ENCODE data around the gene NLGN1. TPM values are rescaled to one million over a fixed set of nuclear protein-coding genes. Genes with fewer than 3 reads are reported as not detected.

Gene NLGN1
- total and polyA plus RNA-seq, 2 experiments from 2014 or later = 5.3 to 10.9 TPM

DNA sequence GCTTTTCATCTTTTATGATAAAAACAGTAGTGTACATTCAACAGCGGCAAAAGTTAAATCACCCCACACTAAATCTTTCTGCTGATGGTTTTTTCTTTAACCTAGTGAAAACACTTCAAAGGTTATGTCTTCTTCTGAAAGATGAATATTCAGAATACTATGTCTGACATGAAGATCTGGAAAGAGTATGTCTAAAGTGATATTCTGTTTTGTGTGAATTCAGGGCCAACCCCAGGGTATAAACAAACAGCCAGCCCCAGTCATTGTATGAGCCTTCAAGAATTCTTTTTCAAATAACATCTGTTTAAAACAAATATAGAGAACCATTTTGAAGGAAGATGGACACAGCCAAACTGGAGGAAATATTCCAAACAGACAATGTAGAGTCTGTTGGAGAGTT is 880.5 kb downstream of the NLGN1 start:
- Histone ChIP-seq H3K9me3 (ENCODE audit: low read depth) (no peaks in the 10 kb centered on the region), H3K4me3 (no peak overlapping the region), H3K36me3 (no peaks in the 10 kb centered on the region), H3K27me3 (no peaks in the 10 kb centered on the region), H3K4me1 (ENCODE audit: low read depth) (no peaks in the 10 kb centered on the region), H3K27ac (no peak overlapping the region)
- TF ChIP-seq, protein P1, sequence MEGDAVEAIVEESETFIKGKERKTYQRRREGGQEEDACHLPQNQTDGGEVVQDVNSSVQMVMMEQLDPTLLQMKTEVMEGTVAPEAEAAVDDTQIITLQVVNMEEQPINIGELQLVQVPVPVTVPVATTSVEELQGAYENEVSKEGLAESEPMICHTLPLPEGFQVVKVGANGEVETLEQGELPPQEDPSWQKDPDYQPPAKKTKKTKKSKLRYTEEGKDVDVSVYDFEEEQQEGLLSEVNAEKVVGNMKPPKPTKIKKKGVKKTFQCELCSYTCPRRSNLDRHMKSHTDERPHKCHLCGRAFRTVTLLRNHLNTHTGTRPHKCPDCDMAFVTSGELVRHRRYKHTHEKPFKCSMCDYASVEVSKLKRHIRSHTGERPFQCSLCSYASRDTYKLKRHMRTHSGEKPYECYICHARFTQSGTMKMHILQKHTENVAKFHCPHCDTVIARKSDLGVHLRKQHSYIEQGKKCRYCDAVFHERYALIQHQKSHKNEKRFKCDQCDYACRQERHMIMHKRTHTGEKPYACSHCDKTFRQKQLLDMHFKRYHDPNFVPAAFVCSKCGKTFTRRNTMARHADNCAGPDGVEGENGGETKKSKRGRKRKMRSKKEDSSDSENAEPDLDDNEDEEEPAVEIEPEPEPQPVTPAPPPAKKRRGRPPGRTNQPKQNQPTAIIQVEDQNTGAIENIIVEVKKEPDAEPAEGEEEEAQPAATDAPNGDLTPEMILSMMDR (IDR thresholded peaks at IDR 0.05; ENCODE audit: low read depth, low read length) = no peak
- no peak for DNase-seq (ENCODE audit: low read depth in 1 of 2, low spot score in 1 of 2)

GRCh38 chr3:174280186-174280585 is 882.6 kb downstream of the NLGN1 start:
- no peaks in the 10 kb centered on the region for H3K36me3 ChIP-seq
- no peak for DNase-seq (ENCODE audit: low read depth in 1 of 2, low spot score in 1 of 2)
- H3K4me1 ChIP-seq (ENCODE audit: low read depth) = no peaks in the 10 kb centered on the region
- TF ChIP-seq, protein P1 (IDR thresholded peaks at IDR 0.05; ENCODE audit: low read depth, low read length) = no peak
- H3K27me3 ChIP-seq = no peaks in the 10 kb centered on the region
- H3K27ac ChIP-seq = no peak overlapping the region
- no peak overlapping the region for H3K4me3 ChIP-seq
- H3K9me3 ChIP-seq (ENCODE audit: low read depth) = no peaks in the 10 kb centered on the region

DNA sequence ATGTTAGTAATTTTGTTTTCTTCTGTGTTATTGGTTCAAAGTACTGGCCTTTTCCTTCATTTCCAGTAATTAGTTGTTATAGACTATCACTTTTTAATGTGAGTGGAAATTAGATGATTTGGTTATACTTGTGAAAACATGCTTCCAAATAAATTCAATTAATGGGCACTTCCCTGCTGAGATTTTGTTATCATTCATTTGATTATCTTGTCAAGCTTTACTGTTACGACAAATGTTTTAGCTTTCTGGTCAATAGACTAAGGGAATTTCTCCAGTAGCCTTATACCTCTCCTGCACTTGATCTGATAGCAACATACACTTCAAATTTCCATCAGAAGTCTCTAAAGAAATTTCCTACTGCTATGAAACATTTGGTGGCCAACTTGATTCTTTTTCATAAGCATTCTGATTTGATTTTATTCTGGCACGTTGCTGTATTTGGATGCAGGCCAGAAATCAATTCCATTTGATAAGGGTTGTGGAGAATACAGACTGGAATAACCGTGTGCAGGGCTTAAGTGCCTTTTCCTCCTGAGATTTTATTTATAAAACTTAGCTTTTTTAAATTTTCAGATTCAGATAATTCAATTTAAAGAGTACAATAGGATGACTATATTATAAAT is 887.8 kb downstream of the NLGN1 start:
- Histone ChIP-seq H3K4me1 (ENCODE audit: low read depth) (no peaks in the 10 kb centered on the region), H3K36me3 (no peaks in the 10 kb centered on the region), H3K4me3 (no peak overlapping the region), H3K9me3 (ENCODE audit: low read depth) (no peaks in the 10 kb centered on the region), H3K27me3 (no peaks in the 10 kb centered on the region), H3K27ac (no peak overlapping the region)
- TF ChIP-seq, protein P1 (IDR thresholded peaks at IDR 0.05; ENCODE audit: low read depth, low read length) = no peak
- peak in 1 of 2 donors; percentile 2 for DNase-seq (ENCODE audit: low read depth in 1 of 2, low spot score in 1 of 2)

- no peak overlapping the region for H3K27ac ChIP-seq
- no peak overlapping the region for H3K4me3 ChIP-seq
- H3K9me3 ChIP-seq (ENCODE audit: low read depth) = no peaks in the 10 kb centered on the region
- H3K36me3 ChIP-seq = no peaks in the 10 kb centered on the region
- no peaks in the 10 kb centered on the region for H3K4me1 ChIP-seq (ENCODE audit: low read depth)
- no peaks in the 10 kb centered on the region for H3K27me3 ChIP-seq
- TF ChIP-seq, protein P1 (IDR thresholded peaks at IDR 0.05; ENCODE audit: low read depth, low read length) = no peak
- DNase-seq (ENCODE audit: low read depth in 1 of 2, low spot score in 1 of 2) = no peak
Observed at GRCh38 chr3:174287705-174288104, 890.2 kb downstream of the NLGN1 start.

GRCh38 chr3:174294616-174295015 is 897.1 kb downstream of the NLGN1 start:
- no peak for DNase-seq (ENCODE audit: low read depth in 1 of 2, low spot score in 1 of 2)
- H3K9me3 ChIP-seq (ENCODE audit: low read depth) = no peaks in the 10 kb centered on the region
- no peaks in the 10 kb centered on the region for H3K36me3 ChIP-seq
- no peaks in the 10 kb centered on the region for H3K4me1 ChIP-seq (ENCODE audit: low read depth)
- H3K4me3 ChIP-seq = no peak overlapping the region
- TF ChIP-seq, protein P1 (IDR thresholded peaks at IDR 0.05; ENCODE audit: low read depth, low read length) = no peak
- no peak overlapping the region for H3K27ac ChIP-seq
- H3K27me3 ChIP-seq = no peaks in the 10 kb centered on the region

All from cardiac muscle cell (in vitro differentiated cells and primary cell).